ENCODE measurements around the gene LAP3. TPM values are rescaled to one million over a fixed set of nuclear protein-coding genes. Genes with fewer than 3 reads are reported as not detected.

LAP3 gene
- total and polyA plus RNA-seq, 4 donors, result 57.5 to 178 (median 110) TPM

- TF ChIP-seq ZBTB33 (IDR thresholded peaks at IDR 0.05), result no peak
- TF ChIP-seq FOXA1 (IDR thresholded peaks at IDR 0.05), result no peak
- no peak for TF ChIP-seq YY1 (IDR thresholded peaks at IDR 0.05)
- no peak for TF ChIP-seq SP1 (IDR thresholded peaks at IDR 0.05)
- TF ChIP-seq ATF3 (IDR thresholded peaks at IDR 0.05), result no peak
These were observed 12.4 kb downstream of the LAP3 start (continued) for GRCh38 chr4:17589355-17589754.

DNA sequence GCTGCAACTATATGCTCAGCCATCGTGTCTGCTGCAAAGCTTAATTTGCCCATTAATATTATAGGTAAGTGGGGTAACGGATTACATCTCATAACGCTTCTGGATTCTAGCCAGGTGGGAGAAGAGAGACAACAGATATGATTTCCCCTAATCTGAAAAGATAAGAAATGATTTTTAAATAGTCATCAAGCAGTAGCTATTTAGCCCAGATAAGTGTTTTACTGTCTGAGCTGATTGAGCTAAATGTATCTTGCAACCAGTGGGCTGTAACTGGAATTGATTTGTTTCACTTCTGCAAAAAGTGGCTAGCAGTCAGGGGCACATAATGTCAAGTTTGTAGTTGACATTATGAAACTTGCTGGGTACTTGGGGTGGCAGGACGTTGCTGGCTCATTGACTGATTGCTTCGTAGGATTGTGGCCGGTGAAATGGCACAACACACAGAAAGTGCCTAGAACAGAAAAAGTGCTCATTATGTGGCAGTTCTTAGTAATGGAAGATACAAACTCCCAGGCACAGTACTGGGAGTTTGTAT, 18.5 kb downstream of the LAP3 start:
- no peak overlapping the region for H3K27ac ChIP-seq (ENCODE audit: low read depth in 1 of 2, low read length in 2 of 2)
- H3K27me3 ChIP-seq (ENCODE audit: control insufficient read depth in 4 of 4, insufficient read depth in 4 of 4, low read length in 3 of 4), result no peaks in the 10 kb centered on the region
- peaks cover 0 to 2% (median 0%) of the 10 kb centered on the region in 4 donors for H3K4me1 ChIP-seq (ENCODE audit: control insufficient read depth in 4 of 4, insufficient read depth in 4 of 4, low read length in 3 of 4)
- H3K9me3 ChIP-seq (ENCODE audit: control insufficient read depth in 4 of 4, low read length in 3 of 4), result no peaks in the 10 kb centered on the region
- TF ChIP-seq RAD21 (IDR thresholded peaks at IDR 0.05) (no peak), NR2F2 (IDR thresholded peaks at IDR 0.05) (no peak), EGR1 (IDR thresholded peaks at IDR 0.05; ENCODE audit: low read depth in 2 of 2) (no peak), RXRA (IDR thresholded peaks at IDR 0.05) (no peak), HNF4G (IDR thresholded peaks at IDR 0.05) (no peak), ZBTB33 (IDR thresholded peaks at IDR 0.05) (no peak), REST (IDR thresholded peaks at IDR 0.05) (no peak), GABPA (IDR thresholded peaks at IDR 0.05 in 1 of 2, conservative IDR thresholded peaks at IDR 0.05 in 1 of 2) (no peak), FOXA1 (IDR thresholded peaks at IDR 0.05) (no peak)
- TF ChIP-seq, protein P1, sequence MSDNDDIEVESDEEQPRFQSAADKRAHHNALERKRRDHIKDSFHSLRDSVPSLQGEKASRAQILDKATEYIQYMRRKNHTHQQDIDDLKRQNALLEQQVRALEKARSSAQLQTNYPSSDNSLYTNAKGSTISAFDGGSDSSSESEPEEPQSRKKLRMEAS (IDR thresholded peaks at IDR 0.05), result no peak
- peak overlapping the region in 1 of 2 donors; percentile 16 for H3K9ac ChIP-seq (ENCODE audit: low read depth in 1 of 2, low read length in 2 of 2)
- H3K36me3 ChIP-seq (ENCODE audit: control insufficient read depth in 4 of 4, insufficient read depth in 3 of 4, low read depth in 1 of 4, low read length in 3 of 4), result peaks cover 28 to 87% (median 65%) of the 10 kb centered on the region in 4 donors
- DNase-seq (ENCODE audit: low spot score), result no peak
- H3K4me3 ChIP-seq (ENCODE audit: low read depth in 1 of 3, low read length in 3 of 3), result no peak overlapping the region
- WGBS, result 80% methylated on average over 6 of the region's 6 CpGs
